Endometrial microvascular endothelial cells (primary cell): Measurements from ENCODE around the gene SHISA9. TPM values are rescaled to one million over a fixed set of nuclear protein-coding genes. Genes with fewer than 3 reads are reported as not detected.

Experiments used
- in situ Hi-C: cut with HindIII; loops from 2 replicates; pipeline ENCODE4 v1.10.0; 2017; ENCODE audit warnings: low sequenced_read_pairs, low pct_unique_long_range_greater_than_20kb; ENCODE audit errors: inconsistent ontology term
- total RNA-seq: library from RNA; depleted of rRNA; stranded (reverse); fragments of >200 nt; gene quantifications from one replicate; pipeline ENCODE4 v1.2.3, GENCODE V29; 2015; ENCODE audit errors: inconsistent ontology term

The SHISA9 gene
- total RNA-seq, 1 donor from 2014 or later, result not detected

DNA sequence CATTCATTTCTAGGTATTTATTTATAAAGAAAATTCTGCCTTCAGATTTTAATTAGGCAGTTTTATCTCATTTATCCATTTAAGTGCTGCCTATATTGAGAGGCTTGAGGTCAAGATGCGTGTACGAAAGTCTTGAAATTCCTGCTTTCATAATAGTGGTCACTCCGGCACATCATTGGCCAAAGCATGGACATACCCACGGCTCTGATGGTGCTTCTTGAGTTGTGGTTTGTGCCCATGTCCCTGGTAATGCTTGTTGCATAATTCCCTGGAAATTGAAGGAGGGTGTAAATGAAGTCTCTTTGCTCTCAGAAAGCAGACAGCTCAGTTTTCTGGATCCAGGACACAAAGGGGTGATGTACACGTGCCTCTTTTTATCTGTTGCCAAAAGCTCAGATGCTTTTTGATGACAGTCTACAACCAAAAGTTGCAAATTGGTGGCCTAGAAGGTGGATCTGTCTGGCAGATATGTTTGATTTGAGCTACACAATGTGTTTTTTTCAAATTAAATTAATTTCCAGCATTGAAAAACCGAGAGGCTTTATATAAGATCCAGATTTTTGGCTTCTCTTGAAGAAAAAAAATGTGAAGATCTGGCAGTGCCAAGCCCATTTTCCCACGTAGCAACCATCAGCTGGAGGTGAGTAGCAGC lies 94.4 kb downstream of the SHISA9 start:
- in situ Hi-C loops, result no loop called here

DNA sequence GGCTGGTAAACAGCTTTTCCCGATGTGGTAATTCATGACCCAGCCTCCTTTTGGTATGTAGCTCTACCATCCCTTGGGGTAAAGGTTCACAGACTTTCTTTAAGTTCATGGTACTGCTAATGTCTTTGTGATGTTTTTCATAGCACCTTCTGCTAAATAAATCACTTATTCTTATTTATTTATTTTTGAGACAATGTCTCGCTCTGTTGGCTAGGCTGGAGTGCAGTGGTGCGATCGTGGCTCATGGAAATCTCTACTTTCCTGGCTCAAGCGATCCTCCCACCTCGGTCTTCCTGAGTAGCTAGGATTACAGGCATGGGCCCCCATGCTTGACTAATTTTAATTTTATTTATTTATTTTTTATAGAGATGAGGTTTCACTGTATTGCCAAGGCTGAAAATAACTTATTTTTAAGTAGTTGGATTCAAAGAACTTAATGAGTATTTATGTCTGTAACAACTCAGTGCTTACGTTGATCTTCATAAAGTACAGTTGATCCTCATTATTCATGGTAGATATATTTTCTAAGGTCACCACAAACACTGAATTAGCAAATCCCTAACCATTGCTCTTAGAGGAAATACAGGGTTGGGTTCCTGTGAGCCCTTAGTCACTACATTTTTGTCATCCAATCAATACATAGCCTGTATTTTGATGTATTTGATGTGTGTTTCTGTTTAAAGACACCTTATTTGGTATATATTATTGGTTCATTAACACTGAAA lies 97.1 kb downstream of the SHISA9 start:
- in situ Hi-C loops, result no loop called here

GRCh38 chr16:12999368-12999767 lies 98.0 kb downstream of the SHISA9 start:
- in situ Hi-C loops, result no loop called here

- in situ Hi-C loops, result no loop called here
Observed at GRCh38 chr16:13005721-13006247, 104.4 kb downstream of the SHISA9 start.

- in situ Hi-C loops, result no loop called here
Observed at GRCh38 chr16:13012601-13013000, 111.2 kb downstream of the SHISA9 start.

- in situ Hi-C loops, result no loop called here
Observed at GRCh38 chr16:13013043-13013442, 111.6 kb downstream of the SHISA9 start.

DNA sequence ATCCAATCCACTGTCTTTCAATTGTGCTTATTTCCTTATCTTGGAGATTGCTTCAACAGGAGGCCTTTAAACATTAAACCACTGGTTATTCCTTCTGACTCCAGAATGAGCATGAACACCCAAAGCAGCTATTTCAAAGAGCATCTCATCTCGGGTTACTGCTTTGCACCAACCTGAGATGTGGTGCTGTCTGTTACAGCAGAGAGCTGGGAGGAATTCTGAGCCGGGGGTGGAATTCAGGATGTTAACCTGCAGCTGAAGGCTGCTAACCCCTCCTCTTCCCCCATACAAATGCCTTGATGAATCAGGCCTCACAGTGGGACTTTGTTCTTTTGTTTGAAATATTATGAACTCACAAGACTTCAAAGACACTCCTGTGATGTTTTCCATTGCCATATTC lies 113.1 kb downstream of the SHISA9 start:
- in situ Hi-C loops, result no loop called here

GRCh38 chr16:13018026-13018425 lies 116.6 kb downstream of the SHISA9 start:
- in situ Hi-C loops, result no loop called here

DNA sequence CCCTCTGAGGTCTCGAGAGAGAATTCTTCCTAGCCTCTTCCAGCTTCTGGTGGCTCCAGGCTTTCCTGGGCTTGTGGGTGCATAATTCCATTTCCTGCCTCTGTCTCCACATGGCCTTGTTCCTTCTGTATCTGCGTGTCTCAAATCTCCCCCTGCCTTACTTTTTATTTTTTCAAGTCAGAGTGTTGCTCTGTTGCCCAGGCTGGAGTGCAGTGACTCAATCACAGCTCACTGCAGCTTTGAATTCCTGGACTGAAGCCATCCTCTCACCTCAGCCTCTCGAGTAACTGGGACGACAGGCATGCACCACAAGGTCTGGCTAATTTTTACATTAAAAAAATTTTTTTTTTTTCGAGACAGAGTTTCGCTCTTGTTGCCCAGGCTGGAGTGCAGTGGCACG lies 120.6 kb downstream of the SHISA9 start:
- in situ Hi-C loops, result no loop called here

- in situ Hi-C loops, result no loop called here
Observed at GRCh38 chr16:13029786-13030185, 128.4 kb downstream of the SHISA9 start.

GRCh38 chr16:13030769-13031168 lies 129.4 kb downstream of the SHISA9 start:
- in situ Hi-C loops, result no loop called here

DNA sequence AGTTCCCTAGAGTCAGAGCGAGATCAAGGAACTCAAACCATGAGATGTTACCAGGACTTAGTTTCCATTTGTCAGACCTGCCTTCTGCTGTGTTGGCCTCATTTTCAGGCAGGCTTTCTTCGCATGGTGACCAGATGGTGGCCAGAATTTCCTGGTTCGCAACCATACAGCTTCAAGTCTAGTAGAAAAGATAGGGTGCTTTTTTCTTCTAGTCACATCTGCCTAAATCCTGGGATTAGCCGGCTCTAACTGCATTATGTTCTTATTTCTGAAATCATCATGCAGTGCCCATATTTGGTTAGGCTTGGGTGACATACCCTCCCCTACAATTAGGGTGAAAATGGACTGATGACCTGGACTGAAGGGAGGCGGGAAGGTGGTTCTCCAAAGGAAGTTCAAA lies 131.5 kb downstream of the SHISA9 start:
- in situ Hi-C loops, result no loop called here

DNA sequence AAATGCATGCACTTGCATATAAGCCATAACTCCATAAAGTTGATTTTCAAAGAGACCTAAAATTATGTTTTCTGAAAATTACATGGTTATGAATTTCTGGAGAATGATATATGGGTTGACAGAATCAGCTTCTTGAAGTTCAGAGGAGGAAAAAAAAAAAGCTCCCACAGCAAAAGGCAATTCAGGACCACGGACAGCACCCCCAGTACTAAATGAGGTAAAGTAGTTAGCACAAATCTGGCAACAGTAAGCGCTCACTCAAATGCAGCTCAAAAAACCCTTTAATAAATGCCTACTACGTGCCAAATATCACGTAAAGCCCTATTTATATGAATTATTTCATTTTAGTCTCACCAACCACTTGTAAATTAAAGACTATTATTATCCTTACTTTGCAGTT lies 135.2 kb downstream of the SHISA9 start:
- in situ Hi-C loops, result no loop called here

DNA sequence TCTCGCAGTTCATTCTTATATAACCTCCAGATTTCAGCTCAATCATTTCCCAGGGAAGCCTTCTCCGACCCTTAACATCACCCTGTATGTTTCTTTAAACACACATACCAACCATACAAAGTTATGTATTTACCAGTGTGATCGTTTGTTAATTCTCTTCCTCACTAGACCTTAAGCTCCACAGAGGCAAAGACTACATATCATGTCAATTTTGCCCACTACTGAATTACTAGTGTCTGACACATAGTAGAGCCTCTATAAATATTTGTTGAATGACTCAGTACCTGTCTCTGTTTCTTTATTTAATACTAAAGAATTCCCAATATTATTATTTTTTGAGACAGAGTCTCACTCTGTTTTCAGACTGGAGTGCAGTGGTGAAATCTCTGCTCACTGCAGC lies 137.2 kb downstream of the SHISA9 start:
- in situ Hi-C loops, result no loop called here

DNA sequence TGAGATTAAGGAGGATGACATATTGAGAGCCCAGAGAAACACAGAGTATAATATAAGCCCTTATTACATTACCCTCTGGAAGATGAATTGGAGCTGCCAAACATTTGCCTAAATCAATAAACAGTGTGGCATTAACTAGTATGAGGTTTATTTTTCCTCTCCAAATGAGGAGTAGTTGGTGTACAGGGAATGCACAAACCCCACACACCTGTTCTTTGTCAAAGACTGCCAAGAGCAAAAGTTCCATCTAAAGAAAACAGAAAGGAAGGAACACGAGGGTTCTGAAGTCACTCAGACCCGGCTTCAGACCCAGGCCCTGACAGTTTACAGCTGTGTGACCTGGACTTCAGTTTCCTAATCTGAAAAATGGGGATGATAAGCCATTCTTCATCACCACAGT lies 138.1 kb downstream of the SHISA9 start:
- in situ Hi-C loops, result no loop called here

DNA sequence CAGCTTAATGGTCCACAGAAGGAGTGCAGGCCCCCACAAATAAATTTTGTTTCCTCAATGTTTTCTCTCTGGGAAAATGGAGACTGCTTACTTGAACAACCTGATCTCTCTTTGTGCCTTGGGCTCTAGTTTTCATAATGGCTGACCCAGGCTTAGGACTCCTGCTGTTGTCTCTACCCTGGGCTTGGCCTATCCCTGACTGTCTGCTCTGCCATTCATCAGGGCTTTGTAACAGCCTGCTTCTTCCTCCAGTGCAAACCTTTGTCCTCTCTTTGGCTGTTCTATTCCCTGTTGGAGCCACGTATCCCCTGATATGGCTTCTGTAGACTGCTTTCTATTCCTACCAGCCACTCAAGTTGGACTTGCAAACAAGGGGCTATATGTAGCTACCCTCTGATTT lies 139.8 kb downstream of the SHISA9 start:
- in situ Hi-C loops, result no loop called here

- in situ Hi-C loops, result no loop called here
Observed at GRCh38 chr16:13041646-13042290, 140.4 kb downstream of the SHISA9 start.

GRCh38 chr16:13042291-13042685 lies 140.9 kb downstream of the SHISA9 start:
- in situ Hi-C loops, result no loop called here

DNA sequence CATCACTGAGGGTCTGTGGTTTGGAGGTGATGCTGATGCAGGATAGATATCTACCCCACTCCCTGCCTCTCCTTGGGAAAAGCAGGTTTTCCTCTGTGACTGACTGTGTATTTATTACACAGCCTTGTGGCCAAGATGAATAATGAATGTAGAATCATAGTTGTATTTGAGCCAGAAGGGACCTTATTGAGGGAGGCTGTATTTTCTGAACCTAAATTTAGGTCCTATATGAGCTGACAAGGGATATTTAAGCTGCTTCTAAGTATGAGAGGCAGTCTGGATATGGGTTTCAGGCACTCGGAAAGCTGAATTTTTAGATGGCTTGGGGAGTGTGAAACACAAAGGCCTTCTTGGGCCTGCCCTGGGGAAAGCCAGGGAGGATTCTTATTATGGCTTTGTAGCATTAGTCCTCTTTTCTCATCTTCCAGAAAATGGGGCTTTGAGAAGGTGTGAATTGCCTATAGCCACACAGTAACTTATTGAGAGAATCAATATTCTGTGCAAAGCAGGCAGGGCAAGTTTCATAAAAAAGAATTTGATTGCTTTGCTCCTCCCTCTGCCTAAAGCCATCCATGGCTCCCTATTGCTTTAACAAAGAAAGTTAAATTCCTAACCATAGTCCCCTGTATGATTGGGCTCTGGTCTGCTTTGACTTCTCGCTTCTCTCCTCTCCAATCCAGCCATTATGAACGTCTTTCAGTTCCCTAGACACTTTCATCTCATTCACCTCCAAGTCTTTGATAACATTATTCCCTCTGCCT lies 144.8 kb downstream of the SHISA9 start:
- in situ Hi-C loops, result no loop called here
